GM10266 (cell line): ENCODE measurements around the gene THADA.

Source experiments
- DNase-seq: peaks from one replicate; pipeline ENCODE4 v3.0.0; 2012; ENCODE audit errors: extremely low spot score
- CTCF ChIP-seq: IDR thresholded peaks from 2 replicates; pipeline ENCODE4 v1.5.1; 2012; ENCODE audit warnings: mild to moderate bottlenecking, low read depth; ENCODE audit not compliant: control insufficient read depth, insufficient read depth; ENCODE audit errors: missing control alignments

THADA gene

GRCh38 chr2:43524177-43524965 lies 71.5 kb downstream of the THADA start:
- no peak for DNase-seq
- TF ChIP-seq CTCF, result no peak

- DNase-seq, result no peak
- no peak for TF ChIP-seq CTCF
These were observed 73.7 kb downstream of the THADA start for GRCh38 chr2:43522177-43522576.

GRCh38 chr2:43521568-43521967 lies 74.3 kb downstream of the THADA start:
- no peak for DNase-seq
- TF ChIP-seq CTCF, result no peak

- no peak for TF ChIP-seq CTCF
- no peak for DNase-seq
These were observed 74.9 kb downstream of the THADA start for GRCh38 chr2:43520919-43521318.

GRCh38 chr2:43519643-43520221 lies 76.1 kb downstream of the THADA start:
- TF ChIP-seq CTCF, result no peak
- DNase-seq, result no peak

GRCh38 chr2:43518718-43519117 lies 77.1 kb downstream of the THADA start:
- no peak for DNase-seq
- no peak for TF ChIP-seq CTCF

- no peak for TF ChIP-seq CTCF
- no peak for DNase-seq
These were observed 77.7 kb downstream of the THADA start for GRCh38 chr2:43518181-43518580.
